A549 (cell line): ENCODE measurements around the gene RAB13. TPM values are rescaled to one million over a fixed set of nuclear protein-coding genes. Genes with fewer than 3 reads are reported as not detected.

Experiments used
- ATAC-seq, 2 experiments: fragments of 200-7000 bp in 1 of 2; fragments of >200 bp in 1 of 2; cut with Nextera tagmentation in 1 of 2; cut with Tn5 transposase in 1 of 2; 3 replicates each; pipeline versions ENCODE4 v1.8.0 to v1.9.1; 2018 to 2020; ENCODE audit warnings: mild to moderate bottlenecking in 1 of 2, moderate library complexity in 1 of 2
- CTCF ChIA-PET: fragments of 300-600 bp; sonication (Branson Sonifier 250); formaldehyde crosslinking; extraction: SDS; loops from one replicate; lab custom pipeline; 2021; ENCODE audit warnings: antibody characterized with exemption, inconsistent platforms; lab: Yijun Ruan, JAX
- POLR2A ChIA-PET: fragments of 350-600 bp; formaldehyde crosslinking; extraction: SDS; loops from one replicate; lab custom pipeline; 2021; ENCODE audit warnings: antibody characterized with exemption, inconsistent platforms; lab: Yijun Ruan, JAX
- DNase-seq, 2 experiments: peaks; one replicate each; pipeline versions ENCODE4 v3.0.0 to v3.0.0-alpha.2; 2011 to 2016; ENCODE audit warnings: low read depth in 1 of 2, low spot score in 1 of 2
- FAIRE-seq: peaks from 2 replicates; lab custom pipeline; 2011; peaks lifted over from hg19 to GRCh38; lab: Jason Lieb, UNC
- H3K27ac ChIP-seq, 2 experiments: fragments of >200 bp; sonication (Bioruptor Twin); formaldehyde crosslinking; 3 replicates each; pipeline ENCODE4 v1.5.1; 2016 to 2017
- H3K4me1 ChIP-seq: fragments of >200 bp; sonication (Bioruptor Twin); formaldehyde crosslinking; 3 replicates; pipeline ENCODE4 v1.6.1; 2016
- H3K4me2 ChIP-seq: fragments of >200 bp; sonication (Bioruptor Twin); formaldehyde crosslinking; 3 replicates; pipeline ENCODE4 v1.6.1; 2016
- H3K4me3 ChIP-seq: fragments of >200 bp; sonication (Bioruptor Twin); formaldehyde crosslinking; 3 replicates; pipeline ENCODE4 v1.5.1; 2016
- H3K9me3 ChIP-seq: fragments of >200 bp; sonication (Bioruptor Twin); formaldehyde crosslinking; 3 replicates; pipeline ENCODE4 v1.6.1; 2016
- ATOH8 ChIP-seq: fragments of 250-450 bp; sonication (Bioruptor Pico); IDR thresholded peaks from 2 replicates; pipeline ENCODE4 v1.5.0; 2020; ENCODE audit warnings: low read depth, mild to moderate bottlenecking, moderate library complexity
- CBX2 ChIP-seq: fragments of 200-600 bp; sonication (generic); IDR thresholded peaks from 2 replicates; pipeline ENCODE4 v1.6.1; 2016; ENCODE audit warnings: low read depth, mild to moderate bottlenecking, borderline replicate concordance
- CBX8 ChIP-seq: fragments of 200-600 bp; sonication (generic); IDR thresholded peaks from 2 replicates; pipeline ENCODE4 v1.6.1; 2016
- E2F6 ChIP-seq: IDR thresholded peaks from 2 replicates; pipeline ENCODE4 v1.6.1; 2012; ENCODE audit warnings: low read depth, borderline replicate concordance
- FOSL2 ChIP-seq, 2 experiments: fragments of 450-650 bp in 1 of 2; fragments of >200 bp in 1 of 2; sonication (Bioruptor Twin) in 1 of 2; formaldehyde crosslinking; IDR thresholded peaks; 2 replicates each; pipeline versions ENCODE4 v1.5.0 to v1.6.1; 2016 to 2020; ENCODE audit warnings: mild to moderate bottlenecking in 1 of 2, moderate library complexity in 1 of 2
- HEYL ChIP-seq: fragments of 250-450 bp; sonication (Bioruptor Pico); IDR thresholded peaks from 2 replicates; pipeline ENCODE4 v1.8.0; 2021; ENCODE audit warnings: mild to moderate bottlenecking, moderate library complexity
- HMGXB4 ChIP-seq: fragments of 250-450 bp; sonication (Bioruptor Pico); IDR thresholded peaks from 2 replicates; pipeline ENCODE4 v1.5.0; 2021; ENCODE audit warnings: mild to moderate bottlenecking, moderate library complexity, borderline replicate concordance
- JUN ChIP-seq, 2 experiments: fragments of >200 bp; sonication (Bioruptor Twin); formaldehyde crosslinking; IDR thresholded peaks; 2 replicates in 1 of 2; 3 replicates in 1 of 2; pipeline ENCODE4 v1.6.1; 2016 to 2017
- KDM5A ChIP-seq: fragments of 200-600 bp; sonication (generic); IDR thresholded peaks from 2 replicates; pipeline ENCODE4 v1.6.1; 2016; ENCODE audit warnings: antibody characterized with exemption, mild to moderate bottlenecking
- MAX ChIP-seq: IDR thresholded peaks from 2 replicates; pipeline ENCODE4 v1.6.1; 2012
- NFE2L2 ChIP-seq: fragments of 150-350 bp; conservative IDR thresholded peaks from 2 replicates; pipeline ENCODE4 v1.6.1; 2014; ENCODE audit warnings: low read length
- NR3C1 ChIP-seq: fragments of >200 bp; sonication (Bioruptor Twin); formaldehyde crosslinking; IDR thresholded peaks from 3 replicates; pipeline ENCODE4 v1.6.1; 2017
- PBX3 ChIP-seq: IDR thresholded peaks from 2 replicates; pipeline ENCODE4 v1.6.1; 2012
- PHF8 ChIP-seq: fragments of 200-600 bp; sonication (generic); IDR thresholded peaks from 2 replicates; pipeline ENCODE4 v1.6.1; 2016; ENCODE audit warnings: low read depth, mild to moderate bottlenecking, antibody characterized with exemption, moderate library complexity, borderline replicate concordance
- POLR2A ChIP-seq: IDR thresholded peaks from 2 replicates; pipeline ENCODE4 v1.6.1; 2012; ENCODE audit warnings: mild to moderate bottlenecking, low read length
- SREBF2 ChIP-seq: fragments of 450-650 bp; IDR thresholded peaks from 2 replicates; pipeline ENCODE4 v1.6.1; 2014; ENCODE audit warnings: mild to moderate bottlenecking, moderate library complexity
- TFCP2L1 ChIP-seq: fragments of 250-450 bp; sonication (Bioruptor Pico); IDR thresholded peaks from 2 replicates; pipeline ENCODE4 v1.5.0; 2021; ENCODE audit warnings: mild to moderate bottlenecking
- TP53 ChIP-seq: fragments of 250-450 bp; sonication (Bioruptor Pico); IDR thresholded peaks from 2 replicates; pipeline ENCODE4 v1.5.0; 2021; ENCODE audit warnings: mild to moderate bottlenecking, moderate library complexity
- USF2 ChIP-seq: fragments of 450-650 bp; IDR thresholded peaks from 2 replicates; pipeline ENCODE4 v1.6.1; 2014; ENCODE audit warnings: antibody characterized with exemption
- ZNF302 ChIP-seq: fragments of 250-450 bp; sonication (Bioruptor Pico); IDR thresholded peaks from 2 replicates; pipeline ENCODE4 v1.9.0; 2021; ENCODE audit warnings: inconsistent platforms, mild to moderate bottlenecking, moderate library complexity
- ZSCAN20 ChIP-seq: fragments of 250-450 bp; sonication (Bioruptor Pico); IDR thresholded peaks from 2 replicates; pipeline ENCODE4 v1.8.0; 2022; ENCODE audit warnings: mild to moderate bottlenecking, moderate library complexity
- WGBS: methylation state at CpG from one replicate; pipeline ENCODE4 v1.1.6; 2017; ENCODE audit errors: missing lambda C conversion rate; 5-methylcytosine and 5-hydroxymethylcytosine counted together
- polyA plus RNA-seq, 4 experiments: library from polyadenylated mRNA; depleted of rRNA in 3 of 4; stranded (reverse); fragments of >200 nt; fragmentation: RNase III in 1 of 4; extraction: RNeasy Plus Mini Kit Qiagen cat#74134 plus additional on column Dnase treatment in 1 of 4; gene quantifications; 2 replicates in 3 of 4; 3 replicates in 1 of 4; pipeline ENCODE4 v1.2.3, GENCODE V29; 2011 to 2017

The RAB13 gene
- polyA plus RNA-seq, 2 of the 4 experiments (the other 2 are of a cell fraction) = 90.9 to 160 TPM

- TF ChIP-seq HMGXB4 (CRISPR knock-in tag) = no peak
- TF ChIP-seq NR3C1 = no peak
- TF ChIP-seq CBX8 = no peak
- peak; percentile 58 to 72; a peak in 3 of 5 replicates for TF ChIP-seq JUN (IDR thresholded peaks at IDR 0.05)
- peak; percentile 54 for TF ChIP-seq KDM5A
- peak; percentile 87 for TF ChIP-seq POLR2A
- no peak for TF ChIP-seq ZSCAN20
- TF ChIP-seq USF2 = peak; percentile 95
- TF ChIP-seq NFE2L2 = no peak
- TF ChIP-seq HEYL = no peak
- no peak for TF ChIP-seq ZNF302 (CRISPR knock-in tag)
- peak; percentile 55; the same call in 1 of the 2 replicates for TF ChIP-seq PHF8
- no peak for TF ChIP-seq SREBF2
- TF ChIP-seq TP53 (CRISPR knock-in tag) = no peak
- 0 out of 2 replicates have a peak, but pooled peaks have one; percentile 11 for TF ChIP-seq TFCP2L1 (CRISPR knock-in tag)
- TF ChIP-seq, all 56 proteins: peak for 13
Observed at GRCh38 chr1:153967107-153967999, 18.8 kb downstream of the RAB13 start, which contains the start of gene CREB3L4 (continued).

DNA sequence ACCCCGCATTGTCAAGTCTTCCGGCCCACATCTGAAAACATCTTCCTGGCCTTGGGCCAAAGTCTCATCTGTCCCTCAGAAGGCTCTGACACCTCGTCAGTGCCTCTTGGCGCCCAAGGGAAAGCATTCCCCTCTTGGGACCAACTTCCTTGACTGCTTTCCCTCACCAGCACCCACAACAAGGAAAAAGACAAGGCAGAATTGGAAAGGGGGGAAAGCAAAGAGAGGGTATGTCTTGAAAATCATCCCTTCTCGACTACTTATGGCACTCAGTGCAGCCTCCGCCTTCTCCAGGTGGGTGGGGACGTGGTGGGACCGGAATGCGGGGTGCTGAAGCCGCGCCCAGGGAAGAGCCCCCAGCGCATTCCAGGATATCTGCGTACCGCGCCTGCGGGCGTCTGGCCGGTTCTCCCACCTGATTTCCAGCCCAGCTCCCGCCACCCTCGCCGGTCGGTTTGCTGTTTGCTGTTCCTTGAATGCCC, 22.2 kb downstream of the RAB13 start:
- peaks cover 34% of the 10 kb centered on the region for H3K4me1 ChIP-seq
- ATAC-seq (peak; percentile 27 to 55), DNase-seq (peak; percentile 59 to 78), FAIRE-seq (no peak)
- WGBS = 1% methylated on average over 22 of the region's 22 CpGs
- peak overlapping the region; percentile 84 for H3K4me2 ChIP-seq
- H3K27ac ChIP-seq = peak overlapping the region; percentile 89 to 95
- H3K4me3 ChIP-seq = peak overlapping the region; percentile 73
- TF ChIP-seq JUN (IDR thresholded peaks at IDR 0.05) = peak in 1 of 2 experiments; percentile 47; a peak in 2 of 5 replicates
- TF ChIP-seq MAX = peak; percentile 49
- no peak for TF ChIP-seq NFE2L2
- no peak for TF ChIP-seq PBX3
- 0 out of 2 replicates have a peak, but pooled peaks have one; percentile 43 for TF ChIP-seq TFCP2L1 (CRISPR knock-in tag)
- no peak for TF ChIP-seq CBX2
- no peak for TF ChIP-seq HEYL
- TF ChIP-seq E2F6 = peak; percentile 19; the same call in 1 of the 2 replicates
- TF ChIP-seq ATOH8 = 0 out of 2 replicates have a peak, but pooled peaks have one; percentile 23
- TF ChIP-seq FOSL2 (IDR thresholded peaks at IDR 0.05) = no peak
- TF ChIP-seq FOSL2 (CRISPR knock-in tag; IDR thresholded peaks at IDR 0.05) = no peak
- no peaks in the 10 kb centered on the region for H3K9me3 ChIP-seq
- POLR2A ChIA-PET = interaction anchor here (0.9 to 4.0 kb wide), 9 partner anchors 9 to 337 kb away, joined by 3 to 30 read pairs (median 7); partner anchors contain the start of genes DENND4B, GATAD2B, JTB and RPS27
- CTCF ChIA-PET = interaction anchor here (1.0 to 3.6 kb wide), 4 partner anchors 18 to 143 kb away, joined by 3 to 26 read pairs (median 12); partner anchors contain the start of genes DENND4B and RAB13
